HepG2 (cell line): ENCODE data around the gene ZBTB7A. TPM values are rescaled to one million over a fixed set of nuclear protein-coding genes. Genes with fewer than 3 reads are reported as not detected.

Source experiments
- AKNA ChIP-seq: sonication (generic); formaldehyde crosslinking; IDR thresholded peaks from 2 replicates; pipeline ENCODE4 v1.4.0; 2020; ENCODE audit warnings: missing genetic modification reagents, borderline replicate concordance
- GABPB1 ChIP-seq: IDR thresholded peaks from 2 replicates; pipeline ENCODE4 v1.6.1; 2016; ENCODE audit warnings: mild to moderate bottlenecking, missing genetic modification reagents, moderate library complexity, missing compliant biosample characterization
- HDAC2 ChIP-seq: sonication (generic); formaldehyde crosslinking; IDR thresholded peaks from 2 replicates; pipeline ENCODE4 v1.4.0; 2020; ENCODE audit warnings: missing genetic modification reagents
- ZBTB10 ChIP-seq: sonication (generic); formaldehyde crosslinking; IDR thresholded peaks from 2 replicates; pipeline ENCODE4 v1.4.0; 2020; ENCODE audit warnings: missing genetic modification reagents, borderline replicate concordance
- polyA plus RNA-seq, 8 experiments: library from polyadenylated mRNA; depleted of rRNA in 3 of 8; stranded (reverse) in 7 of 8; unstranded in 1 of 8; fragments of >200 nt; fragmentation: Illumina TruSeq in 4 of 8; extraction: Trizol in 4 of 8; gene quantifications; 2 replicates each; pipeline versions ENCODE4 v1.2.1 to v1.2.3, GENCODE V29; 2011 to 2016; ENCODE audit warnings: low read depth in 4 of 8, missing spikeins in 1 of 8, mixed read lengths in 1 of 8; ENCODE audit not compliant: insufficient read depth in 1 of 8
- total RNA-seq, 5 experiments: library from RNA; depleted of rRNA; stranded (reverse); fragments of >200 nt; fragmentation: Illumina TruSeq; extraction: Trizol; gene quantifications; 2 replicates each; pipeline ENCODE4 v1.2.3, GENCODE V29; 2016; ENCODE audit warnings: low read depth in 1 of 5

Gene ZBTB7A
- total and polyA plus RNA-seq, 2 of the 13 experiments (the other 11 are each of a cell fraction or from before 2014, with no cell fraction given), result 3.6 to 4.0 TPM

- TF ChIP-seq AKNA (CRISPR knock-in tag) (no peak), GABPB1 (CRISPR knock-in tag) (no peak), HDAC2 (CRISPR knock-in tag) (0 out of 2 replicates have a peak, but pooled peaks have one; percentile 6), ZBTB10 (CRISPR knock-in tag) (no peak)
These were observed 1.6 kb upstream of the ZBTB7A start (continued) for GRCh38 chr19:4068047-4068966.
